HepG2 (cell line): Measurements from ENCODE around the gene FOXD1. TPM values are rescaled to one million over a fixed set of nuclear protein-coding genes. Genes with fewer than 3 reads are reported as not detected.

Experiments used
- ATAC-seq: fragments of 200-7000 bp; cut with Tn5 transposase; 3 replicates; pipeline ENCODE4 v1.9.1; 2020; ENCODE audit warnings: mild to moderate bottlenecking, moderate library complexity
- BruUV-seq: library from RNA; stranded (reverse); fragments of 400-500 nt; replicated peaks from 2 replicates; lab custom pipeline; 2021; lab: Mats Ljungman, UMichigan
- CTCF ChIA-PET: fragments of 300-600 bp; formaldehyde crosslinking; extraction: SDS; loops from one replicate; lab custom pipeline; 2021; ENCODE audit warnings: low total read pairs, inconsistent platforms, low intra/inter-chr PET ratio; lab: Yijun Ruan, JAX
- POLR2A ChIA-PET: fragments of 350-600 bp; sonication (Branson Sonifier 250); formaldehyde crosslinking; loops from one replicate; lab custom pipeline; 2020; ENCODE audit warnings: antibody characterized with exemption, inconsistent platforms; lab: Yijun Ruan, JAX
- DNase-seq: peaks from one replicate; pipeline ENCODE4 v3.0.0-alpha.2; 2015; ENCODE audit warnings: low spot score
- FAIRE-seq: peaks from 3 replicates; lab custom pipeline; 2011; peaks lifted over from hg19 to GRCh38; lab: Jason Lieb, UNC
- H2AFZ ChIP-seq: one replicate; pipeline ENCODE4 v1.6.1; 2011; ENCODE audit warnings: low read length, inconsistent platforms
- H3K27ac ChIP-seq: fragments of 300-600 bp; 3 replicates; pipeline ENCODE4 v1.8.0; 2011; ENCODE audit warnings: mixed run types, mild to moderate bottlenecking, mixed read lengths, low read length, inconsistent platforms; ENCODE audit not compliant: insufficient read depth; ENCODE audit errors: extremely low read length
- H3K27me3 ChIP-seq, 2 experiments: fragments of 200-600 bp in 1 of 2; 2 replicates in 1 of 2; 3 replicates in 1 of 2; pipeline versions ENCODE4 v1.6.0 to v1.8.0; 2011; ENCODE audit warnings: low read length in 2 of 2, mild to moderate bottlenecking in 2 of 2, moderate library complexity in 2 of 2, inconsistent platforms in 1 of 2; ENCODE audit not compliant: insufficient read depth in 2 of 2, control insufficient read depth in 1 of 2
- H3K36me3 ChIP-seq, 2 experiments: fragments of 200-600 bp in 1 of 2; replicated peaks in 1 of 2; 2 replicates in 1 of 2; 3 replicates in 1 of 2; pipeline versions ENCODE4 v1.5.1 to v1.8.0; 2011; ENCODE audit warnings: low read length in 2 of 2, inconsistent platforms in 1 of 2; ENCODE audit not compliant: insufficient read depth in 2 of 2, control insufficient read depth in 1 of 2
- H3K4me1 ChIP-seq: 2 replicates; pipeline ENCODE4 v1.5.1; 2012; ENCODE audit warnings: low read length, inconsistent platforms; ENCODE audit not compliant: insufficient read depth
- H3K4me2 ChIP-seq: 2 replicates; pipeline ENCODE4 v1.6.0; 2011; ENCODE audit warnings: low read depth, low read length, inconsistent platforms
- H3K4me3 ChIP-seq, 3 experiments: fragments of 200-600 bp in 1 of 3; sonication (generic), shearing (Covaris generic) in 1 of 3; replicated peaks in 1 of 3; 2 replicates each; pipeline ENCODE4 v1.5.1; 2011 to 2016; ENCODE audit warnings: low read length in 3 of 3, inconsistent platforms in 2 of 3, low read depth in 2 of 3, mild to moderate bottlenecking in 2 of 3, control low read depth in 1 of 3, mixed read lengths in 1 of 3; ENCODE audit not compliant: insufficient read depth in 1 of 3
- H3K79me2 ChIP-seq: one replicate; pipeline ENCODE4 v1.6.1; 2011; ENCODE audit warnings: low read length, inconsistent platforms; ENCODE audit not compliant: insufficient read depth
- H3K9ac ChIP-seq: 2 replicates; pipeline ENCODE4 v1.6.0; 2011; ENCODE audit warnings: mild to moderate bottlenecking, low read depth, low read length, inconsistent platforms; ENCODE audit not compliant: insufficient read depth
- H3K9me3 ChIP-seq: 2 replicates; pipeline ENCODE4 v1.5.1; 2012; ENCODE audit warnings: mild to moderate bottlenecking, low read length
- H4K20me1 ChIP-seq: 2 replicates; pipeline ENCODE4 v1.6.0; 2011; ENCODE audit warnings: inconsistent platforms, mild to moderate bottlenecking, low read length, moderate library complexity; ENCODE audit not compliant: insufficient read depth
- GABPB1 ChIP-seq: IDR thresholded peaks from 2 replicates; pipeline ENCODE4 v1.6.1; 2016; ENCODE audit warnings: mild to moderate bottlenecking, missing genetic modification reagents, moderate library complexity, missing compliant biosample characterization
- HMG20A ChIP-seq: IDR thresholded peaks from 2 replicates; pipeline ENCODE4 v1.6.1; 2016; ENCODE audit warnings: borderline replicate concordance
- MAZ ChIP-seq, 2 experiments: sonication (generic) in 1 of 2; formaldehyde crosslinking in 1 of 2; IDR thresholded peaks; 2 replicates each; pipeline versions ENCODE4 v1.5.0 to v1.6.1; 2012 to 2020; ENCODE audit warnings: low read depth in 2 of 2, mild to moderate bottlenecking in 2 of 2, borderline replicate concordance in 1 of 2, improper control_type of control experiment in 1 of 2, low read length in 1 of 2, missing genetic modification reagents in 1 of 2, moderate library complexity in 1 of 2
- ZEB1 ChIP-seq: IDR thresholded peaks from 2 replicates; pipeline ENCODE4 v1.6.1; 2012; ENCODE audit warnings: mild to moderate bottlenecking, low read depth, inconsistent platforms; ENCODE audit not compliant: insufficient replicate concordance
- ZNF30 ChIP-seq: sonication (generic); formaldehyde crosslinking; IDR thresholded peaks from 2 replicates; pipeline ENCODE4 v1.5.0; 2020; ENCODE audit warnings: mild to moderate bottlenecking, missing genetic modification reagents
- ZNF496 ChIP-seq: sonication (generic); formaldehyde crosslinking; IDR thresholded peaks from 2 replicates; pipeline ENCODE4 v1.8.1; 2023; ENCODE audit warnings: mild to moderate bottlenecking, moderate library complexity, missing genetic modification reagents; ENCODE audit not compliant: insufficient replicate concordance
- ZNF557 ChIP-seq: sonication (generic); formaldehyde crosslinking; IDR thresholded peaks from 2 replicates; pipeline ENCODE4 v1.4.0; 2020; ENCODE audit warnings: missing genetic modification reagents
- WGBS: methylation state at CpG from one replicate; pipeline ENCODE4 v1.1.6; 2017; ENCODE audit warnings: low lambda C conversion rate; 5-methylcytosine and 5-hydroxymethylcytosine counted together
- in situ Hi-C: cut with HindIII; loops from 2 replicates; pipeline ENCODE4 v1.10.0; 2017; ENCODE audit warnings: low pct_unique_long_range_greater_than_20kb; ENCODE audit not compliant: extremely low pct_ligation_motif_present
- intact Hi-C: fragments of 100-400 bp; cut with micrococcal nuclease; formaldehyde crosslinking; loops from one replicate; pipeline ENCODE4 v1.10.0; 2022; ENCODE audit not compliant: unreplicated experiment
- polyA plus RNA-seq, 8 experiments: library from polyadenylated mRNA; depleted of rRNA in 3 of 8; stranded (reverse) in 7 of 8; unstranded in 1 of 8; fragments of >200 nt; fragmentation: Illumina TruSeq in 4 of 8; extraction: Trizol in 4 of 8; gene quantifications; 2 replicates each; pipeline versions ENCODE4 v1.2.1 to v1.2.3, GENCODE V29; 2011 to 2016; ENCODE audit warnings: low read depth in 4 of 8, missing spikeins in 1 of 8, mixed read lengths in 1 of 8; ENCODE audit not compliant: insufficient read depth in 1 of 8
- total RNA-seq, 5 experiments: library from RNA; depleted of rRNA; stranded (reverse); fragments of >200 nt; fragmentation: Illumina TruSeq; extraction: Trizol; gene quantifications; 2 replicates each; pipeline ENCODE4 v1.2.3, GENCODE V29; 2016; ENCODE audit warnings: low read depth in 1 of 5
- TF ChIP-seq, protein P1 (sequence below): sonication (generic); formaldehyde crosslinking; IDR thresholded peaks from 2 replicates; pipeline ENCODE4 v1.5.1; 2020; ENCODE audit warnings: missing genetic modification reagents, mild to moderate bottlenecking, borderline replicate concordance
- TF ChIP-seq, protein P2 (sequence below): sonication (generic); formaldehyde crosslinking; IDR thresholded peaks from 2 replicates; pipeline ENCODE4 v1.5.0; 2020; ENCODE audit warnings: mild to moderate bottlenecking, missing genetic modification reagents, borderline replicate concordance

Gene FOXD1
- total and polyA plus RNA-seq, 2 of the 13 experiments (the other 11 are each of a cell fraction or from before 2014, with no cell fraction given): 0.04 to 0.05 TPM

GRCh38 chr5:73405691-73406090, 42.9 kb downstream of the FOXD1 start:
- FAIRE-seq (no peak), ATAC-seq (no peak), DNase-seq (no peak)
- H3K27ac ChIP-seq: no peak overlapping the region
- no peaks in the 10 kb centered on the region for H3K4me1 ChIP-seq
- CTCF ChIA-PET: no interaction called here
- no peak overlapping the region for H3K4me2 ChIP-seq
- H3K9ac ChIP-seq: no peak overlapping the region
- no peak overlapping the region for H3K4me3 ChIP-seq
- in situ Hi-C loops: no loop called here
- 3% methylated on average over 1 of the region's 1 CpG for WGBS
- no peaks in the 10 kb centered on the region for H3K79me2 ChIP-seq
- H3K9me3 ChIP-seq: no peaks in the 10 kb centered on the region
- no peak overlapping the region for H2AFZ ChIP-seq
- H3K27me3 ChIP-seq: peaks cover 1 to 12% of the 10 kb centered on the region in 2 experiments; a peak in 4 of 5 replicates
- no TSS peak for BruUV-seq
- POLR2A ChIA-PET: interaction anchor here (0.9 kb wide), 1 partner anchor 12 kb away, joined by 3 read pairs; no protein-coding TSS in a partner anchor
- intact Hi-C loops: no loop called here
- H3K36me3 ChIP-seq: no peaks in the 10 kb centered on the region
- H4K20me1 ChIP-seq: no peaks in the 10 kb centered on the region
- TF ChIP-seq ZNF30 (CRISPR knock-in tag) (no peak), ZNF557 (CRISPR knock-in tag) (no peak), HMG20A (no peak), ZNF496 (CRISPR knock-in tag) (no peak), GABPB1 (CRISPR knock-in tag) (no peak), MAZ (IDR thresholded peaks at IDR 0.05; ENCODE audit: borderline replicate concordance, low read depth, low read length) (no peak), MAZ (CRISPR knock-in tag; IDR thresholded peaks at IDR 0.05; ENCODE audit: low read depth) (no peak), ZEB1 (no peak)
- TF ChIP-seq, protein P1, sequence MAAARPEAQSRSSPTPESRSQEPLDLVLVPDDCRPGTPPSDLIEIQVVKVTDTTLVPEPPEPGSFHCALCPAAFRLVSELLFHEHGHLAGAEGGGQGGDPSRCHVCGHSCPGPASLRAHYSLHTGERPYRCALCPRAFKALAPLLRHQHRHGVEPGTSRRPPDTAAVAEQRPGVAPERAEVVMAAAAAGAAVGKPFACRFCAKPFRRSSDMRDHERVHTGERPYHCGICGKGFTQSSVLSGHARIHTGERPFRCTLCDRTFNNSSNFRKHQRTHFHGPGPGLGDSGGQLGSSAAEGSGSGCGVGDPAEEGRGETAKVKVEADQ (CRISPR knock-in tag): no peak
- TF ChIP-seq, protein P2, sequence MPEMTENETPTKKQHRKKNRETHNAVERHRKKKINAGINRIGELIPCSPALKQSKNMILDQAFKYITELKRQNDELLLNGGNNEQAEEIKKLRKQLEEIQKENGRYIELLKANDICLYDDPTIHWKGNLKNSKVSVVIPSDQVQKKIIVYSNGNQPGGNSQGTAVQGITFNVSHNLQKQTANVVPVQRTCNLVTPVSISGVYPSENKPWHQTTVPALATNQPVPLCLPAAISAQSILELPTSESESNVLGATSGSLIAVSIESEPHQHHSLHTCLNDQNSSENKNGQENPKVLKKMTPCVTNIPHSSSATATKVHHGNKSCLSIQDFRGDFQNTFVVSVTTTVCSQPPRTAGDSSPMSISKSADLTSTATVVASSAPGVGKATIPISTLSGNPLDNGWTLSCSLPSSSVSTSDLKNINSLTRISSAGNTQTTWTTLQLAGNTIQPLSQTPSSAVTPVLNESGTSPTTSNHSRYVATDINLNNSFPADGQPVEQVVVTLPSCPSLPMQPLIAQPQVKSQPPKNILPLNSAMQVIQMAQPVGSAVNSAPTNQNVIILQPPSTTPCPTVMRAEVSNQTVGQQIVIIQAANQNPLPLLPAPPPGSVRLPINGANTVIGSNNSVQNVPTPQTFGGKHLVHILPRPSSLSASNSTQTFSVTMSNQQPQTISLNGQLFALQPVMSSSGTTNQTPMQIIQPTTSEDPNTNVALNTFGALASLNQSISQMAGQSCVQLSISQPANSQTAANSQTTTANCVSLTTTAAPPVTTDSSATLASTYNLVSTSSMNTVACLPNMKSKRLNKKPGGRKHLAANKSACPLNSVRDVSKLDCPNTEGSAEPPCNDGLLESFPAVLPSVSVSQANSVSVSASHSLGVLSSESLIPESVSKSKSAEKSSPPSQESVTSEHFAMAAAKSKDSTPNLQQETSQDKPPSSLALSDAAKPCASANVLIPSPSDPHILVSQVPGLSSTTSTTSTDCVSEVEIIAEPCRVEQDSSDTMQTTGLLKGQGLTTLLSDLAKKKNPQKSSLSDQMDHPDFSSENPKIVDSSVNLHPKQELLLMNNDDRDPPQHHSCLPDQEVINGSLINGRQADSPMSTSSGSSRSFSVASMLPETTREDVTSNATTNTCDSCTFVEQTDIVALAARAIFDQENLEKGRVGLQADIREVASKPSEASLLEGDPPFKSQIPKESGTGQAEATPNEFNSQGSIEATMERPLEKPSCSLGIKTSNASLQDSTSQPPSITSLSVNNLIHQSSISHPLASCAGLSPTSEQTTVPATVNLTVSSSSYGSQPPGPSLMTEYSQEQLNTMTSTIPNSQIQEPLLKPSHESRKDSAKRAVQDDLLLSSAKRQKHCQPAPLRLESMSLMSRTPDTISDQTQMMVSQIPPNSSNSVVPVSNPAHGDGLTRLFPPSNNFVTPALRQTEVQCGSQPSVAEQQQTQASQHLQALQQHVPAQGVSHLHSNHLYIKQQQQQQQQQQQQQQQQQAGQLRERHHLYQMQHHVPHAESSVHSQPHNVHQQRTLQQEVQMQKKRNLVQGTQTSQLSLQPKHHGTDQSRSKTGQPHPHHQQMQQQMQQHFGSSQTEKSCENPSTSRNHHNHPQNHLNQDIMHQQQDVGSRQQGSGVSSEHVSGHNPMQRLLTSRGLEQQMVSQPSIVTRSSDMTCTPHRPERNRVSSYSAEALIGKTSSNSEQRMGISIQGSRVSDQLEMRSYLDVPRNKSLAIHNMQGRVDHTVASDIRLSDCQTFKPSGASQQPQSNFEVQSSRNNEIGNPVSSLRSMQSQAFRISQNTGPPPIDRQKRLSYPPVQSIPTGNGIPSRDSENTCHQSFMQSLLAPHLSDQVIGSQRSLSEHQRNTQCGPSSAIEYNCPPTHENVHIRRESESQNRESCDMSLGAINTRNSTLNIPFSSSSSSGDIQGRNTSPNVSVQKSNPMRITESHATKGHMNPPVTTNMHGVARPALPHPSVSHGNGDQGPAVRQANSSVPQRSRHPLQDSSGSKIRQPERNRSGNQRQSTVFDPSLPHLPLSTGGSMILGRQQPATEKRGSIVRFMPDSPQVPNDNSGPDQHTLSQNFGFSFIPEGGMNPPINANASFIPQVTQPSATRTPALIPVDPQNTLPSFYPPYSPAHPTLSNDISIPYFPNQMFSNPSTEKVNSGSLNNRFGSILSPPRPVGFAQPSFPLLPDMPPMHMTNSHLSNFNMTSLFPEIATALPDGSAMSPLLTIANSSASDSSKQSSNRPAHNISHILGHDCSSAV: no peak
